Thyroid gland (tissue), 4 donors: Measurements from ENCODE around the gene PCNA. TPM values are rescaled to one million over a fixed set of nuclear protein-coding genes. Genes with fewer than 3 reads are reported as not detected.

Experiments
- DNase-seq, 2 donors: peaks; one replicate each; pipeline ENCODE4 v3.0.0-alpha.2; 2019
- H3K27ac ChIP-seq, 3 donors: fragments of 200-600 bp; sonication (generic); 1 replicate in 2 of 3; 2 replicates in 1 of 3; pipeline ENCODE4 v1.5.1; 2016 to 2019; ENCODE audit warnings: mild to moderate bottlenecking in 1 of 3, moderate library complexity in 1 of 3
- H3K27me3 ChIP-seq: fragments of 200-600 bp; sonication (generic); one replicate; pipeline ENCODE4 v1.5.1; 2019
- H3K36me3 ChIP-seq, 2 donors: fragments of 200-600 bp; sonication (generic); one replicate each; pipeline ENCODE4 v1.5.1; 2016 to 2019
- H3K4me1 ChIP-seq, 2 donors: fragments of 200-600 bp; sonication (generic); one replicate each; pipeline ENCODE4 v1.5.1; 2017 to 2019
- H3K4me3 ChIP-seq, 3 donors: fragments of 200-600 bp; sonication (generic); replicated peaks in 1 of 3; 1 replicate in 2 of 3; 2 replicates in 1 of 3; pipeline ENCODE4 v1.5.1; 2016; ENCODE audit warnings: mild to moderate bottlenecking in 1 of 3
- H3K9me3 ChIP-seq: fragments of 200-600 bp; sonication (generic); one replicate; pipeline ENCODE4 v1.5.1; 2017
- POLR2A ChIP-seq, 2 donors: fragments of 450-650 bp; IDR thresholded peaks; one replicate each; pipeline ENCODE4 v1.6.1; 2017; ENCODE audit warnings: antibody characterized with exemption in 2 of 2, mild to moderate bottlenecking in 2 of 2, moderate library complexity in 1 of 2
- WGBS, 2 donors: methylation state at CpG; one replicate each; pipeline ENCODE4 v1.1.5; 2017; 5-methylcytosine and 5-hydroxymethylcytosine counted together
- intact Hi-C: fragments of 100-400 bp; cut with DNase I; formaldehyde crosslinking; loops from one replicate; pipeline ENCODE4 v1.15.1; 2023
- total RNA-seq, 4 donors: library from RNA; depleted of rRNA; stranded (reverse); fragments of >200 nt; gene quantifications; one replicate each; pipeline ENCODE4 v1.2.3, GENCODE V29; 2016
- TF ChIP-seq, protein P1 (sequence below), 6 experiments: fragments of 200-600 bp in 3 of 6; fragments of 450-650 bp in 3 of 6; sonication (generic) in 3 of 6; IDR thresholded peaks; one replicate each; pipeline ENCODE4 v1.5.1; 2016 to 2019; ENCODE audit warnings: antibody characterized with exemption in 6 of 6, mild to moderate bottlenecking in 2 of 6, inconsistent platforms in 1 of 6, moderate library complexity in 1 of 6

Gene PCNA
- total RNA-seq, 4 donors from 2014 or later: 35.1 to 66.1 (median 55.8) TPM

DNA sequence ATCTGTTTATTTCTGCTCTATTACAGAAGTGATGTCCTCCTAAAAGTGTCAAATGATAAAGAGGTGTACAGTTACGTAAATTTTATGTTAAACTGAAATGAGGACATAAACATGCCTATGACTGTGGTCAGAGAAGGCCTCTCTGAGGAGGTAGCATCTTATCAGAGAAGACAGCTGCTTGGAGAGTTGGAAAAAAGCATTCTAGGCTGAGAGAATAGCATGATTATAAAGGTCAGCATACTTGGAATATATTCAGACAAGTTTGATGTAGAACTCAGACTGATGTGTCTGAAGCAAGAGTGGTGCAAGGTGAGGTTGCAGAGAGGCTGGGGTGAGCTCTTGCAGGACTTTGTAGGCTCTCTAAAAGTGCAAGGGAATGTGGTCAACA, 3.1 kb upstream of the PCNA start:
- Histone ChIP-seq H3K4me3 (no peak overlapping the region), H3K27me3 (no peaks in the 10 kb centered on the region), H3K4me1 (peaks cover 13 to 18% of the 10 kb centered on the region in 2 donors), H3K27ac (no peak overlapping the region), H3K36me3 (no peaks in the 10 kb centered on the region), H3K9me3 (no peaks in the 10 kb centered on the region)
- intact Hi-C loops: no loop called here
- DNase-seq: no peak
- TF ChIP-seq POLR2A (IDR thresholded peaks at IDR 0.05): no peak
- TF ChIP-seq, protein P1, sequence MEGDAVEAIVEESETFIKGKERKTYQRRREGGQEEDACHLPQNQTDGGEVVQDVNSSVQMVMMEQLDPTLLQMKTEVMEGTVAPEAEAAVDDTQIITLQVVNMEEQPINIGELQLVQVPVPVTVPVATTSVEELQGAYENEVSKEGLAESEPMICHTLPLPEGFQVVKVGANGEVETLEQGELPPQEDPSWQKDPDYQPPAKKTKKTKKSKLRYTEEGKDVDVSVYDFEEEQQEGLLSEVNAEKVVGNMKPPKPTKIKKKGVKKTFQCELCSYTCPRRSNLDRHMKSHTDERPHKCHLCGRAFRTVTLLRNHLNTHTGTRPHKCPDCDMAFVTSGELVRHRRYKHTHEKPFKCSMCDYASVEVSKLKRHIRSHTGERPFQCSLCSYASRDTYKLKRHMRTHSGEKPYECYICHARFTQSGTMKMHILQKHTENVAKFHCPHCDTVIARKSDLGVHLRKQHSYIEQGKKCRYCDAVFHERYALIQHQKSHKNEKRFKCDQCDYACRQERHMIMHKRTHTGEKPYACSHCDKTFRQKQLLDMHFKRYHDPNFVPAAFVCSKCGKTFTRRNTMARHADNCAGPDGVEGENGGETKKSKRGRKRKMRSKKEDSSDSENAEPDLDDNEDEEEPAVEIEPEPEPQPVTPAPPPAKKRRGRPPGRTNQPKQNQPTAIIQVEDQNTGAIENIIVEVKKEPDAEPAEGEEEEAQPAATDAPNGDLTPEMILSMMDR (IDR thresholded peaks at IDR 0.05): no peak
- WGBS, 2 donors: 91 to 100% methylated on average over 1 of the region's 1 CpG

- Histone ChIP-seq H3K9me3 (no peaks in the 10 kb centered on the region), H3K36me3 (peaks cover 16% of the 10 kb centered on the region in 2 donors), H3K4me3 (peak overlapping the region; percentile 8 to 92 (median 22)), H3K27ac (peak overlapping the region; percentile 78 to 87 (median 80)), H3K4me1 (peaks cover 9 to 12% of the 10 kb centered on the region in 2 donors), H3K27me3 (no peaks in the 10 kb centered on the region)
- WGBS, 2 donors: 0 to 2% methylated on average over 9 of the region's 9 CpGs
- intact Hi-C loops: no loop called here
- DNase-seq: no peak
- no peak for TF ChIP-seq POLR2A (IDR thresholded peaks at IDR 0.05)
- TF ChIP-seq, protein P1 (IDR thresholded peaks at IDR 0.05): no peak
Observed at GRCh38 chr20:5120185-5120476, 373 bp upstream of the PCNA start.

DNA sequence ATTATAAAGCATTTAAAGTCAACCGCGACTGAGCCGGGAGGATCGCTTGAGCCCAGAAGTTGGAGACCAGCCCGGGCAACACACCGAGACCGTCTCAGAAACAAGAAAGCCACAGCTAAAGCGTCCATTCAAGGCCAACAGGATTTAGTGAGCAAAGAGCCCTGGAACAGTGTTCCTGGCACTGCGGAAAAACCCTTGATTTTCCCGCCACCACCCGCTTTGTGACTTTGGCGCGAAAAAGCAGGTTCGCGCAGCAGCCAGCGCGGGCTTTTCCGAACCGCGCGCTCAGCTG, 669 bp downstream of the PCNA start:
- Histone ChIP-seq H3K4me1 (peaks cover 9 to 12% of the 10 kb centered on the region in 2 donors), H3K27ac (no peak overlapping the region), H3K9me3 (no peaks in the 10 kb centered on the region), H3K4me3 (peak overlapping the region; percentile 8 to 92 (median 27)), H3K27me3 (no peaks in the 10 kb centered on the region), H3K36me3 (peaks cover 16 to 23% of the 10 kb centered on the region in 2 donors)
- no peak for TF ChIP-seq POLR2A (IDR thresholded peaks at IDR 0.05)
- intact Hi-C loops: no loop called here
- 0 to 1% methylated on average over 8 to 21 of the region's 21 CpGs for WGBS, 2 donors
- DNase-seq: no peak

GRCh38 chr20:5118220-5119142, 1.3 kb downstream of the PCNA start:
- intact Hi-C loops: no loop called here
- H3K36me3 ChIP-seq: peaks cover 16 to 23% of the 10 kb centered on the region in 2 donors

DNA sequence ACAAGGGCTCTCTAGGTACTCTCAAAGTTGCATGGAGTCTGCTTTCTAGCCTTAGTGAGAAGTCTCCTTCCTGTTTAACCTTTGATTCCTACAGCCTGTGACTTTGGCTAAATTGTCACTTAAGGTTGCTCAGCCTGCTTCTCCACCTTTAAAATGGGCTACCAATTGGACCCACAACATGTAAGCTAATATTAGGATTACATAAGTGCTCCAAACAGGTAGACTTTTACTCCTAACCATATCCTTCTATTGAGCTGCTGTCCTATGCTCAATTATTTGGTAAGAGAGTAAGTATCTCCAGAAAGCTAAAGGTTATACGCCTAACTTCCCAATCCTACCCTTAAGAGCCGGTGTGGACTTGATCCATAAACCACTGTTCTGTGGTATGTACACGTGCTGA, 2.9 kb downstream of the PCNA start:
- no peak for TF ChIP-seq POLR2A (IDR thresholded peaks at IDR 0.05)
- TF ChIP-seq, protein P1 (IDR thresholded peaks at IDR 0.05): no peak
- intact Hi-C loops: no loop called here
- H3K27ac ChIP-seq: no peak overlapping the region
- H3K4me3 ChIP-seq: no peak overlapping the region
- peaks cover 16 to 23% of the 10 kb centered on the region in 2 donors for H3K36me3 ChIP-seq
- no peaks in the 10 kb centered on the region for H3K27me3 ChIP-seq
- DNase-seq: no peak
- WGBS, 2 donors: 68 to 82% methylated on average over 3 of the region's 3 CpGs
- H3K4me1 ChIP-seq: peaks cover 11 to 16% of the 10 kb centered on the region in 2 donors
- no peaks in the 10 kb centered on the region for H3K9me3 ChIP-seq

More at GRCh38 chr20:5118220-5119142, 1.3 kb downstream of the PCNA start:
- DNase-seq: no peak
- H3K9me3 ChIP-seq: no peaks in the 10 kb centered on the region
- H3K27ac ChIP-seq: no peak overlapping the region
- TF ChIP-seq, protein P1 (IDR thresholded peaks at IDR 0.05): no peak
- no peak for TF ChIP-seq POLR2A (IDR thresholded peaks at IDR 0.05)
- peak overlapping the region in 2 of 3 donors; percentile 27 to 92 for H3K4me3 ChIP-seq
- peaks cover 9 to 13% of the 10 kb centered on the region in 2 donors for H3K4me1 ChIP-seq
- H3K27me3 ChIP-seq: no peaks in the 10 kb centered on the region
- WGBS, 2 donors: 10 to 12% methylated on average over 21 to 23 of the region's 23 CpGs
